GM12864 (cell line): ENCODE results near the gene FDX1.

Source experiments
- DNase-seq: peaks from one replicate; pipeline ENCODE4 v3.0.0-alpha.2; 2011; ENCODE audit warnings: low read depth
- H3K4me3 ChIP-seq: 2 replicates; pipeline ENCODE4 v1.5.1; 2011; ENCODE audit warnings: mild to moderate bottlenecking, low read depth, low read length, control low read depth
- TF ChIP-seq, protein P1 (sequence below): IDR thresholded peaks from 2 replicates; pipeline ENCODE4 v1.5.1; 2011; ENCODE audit warnings: low read depth, mild to moderate bottlenecking, moderate library complexity, low read length, control low read depth, inconsistent platforms; ENCODE audit errors: missing control alignments

The FDX1 gene

DNA sequence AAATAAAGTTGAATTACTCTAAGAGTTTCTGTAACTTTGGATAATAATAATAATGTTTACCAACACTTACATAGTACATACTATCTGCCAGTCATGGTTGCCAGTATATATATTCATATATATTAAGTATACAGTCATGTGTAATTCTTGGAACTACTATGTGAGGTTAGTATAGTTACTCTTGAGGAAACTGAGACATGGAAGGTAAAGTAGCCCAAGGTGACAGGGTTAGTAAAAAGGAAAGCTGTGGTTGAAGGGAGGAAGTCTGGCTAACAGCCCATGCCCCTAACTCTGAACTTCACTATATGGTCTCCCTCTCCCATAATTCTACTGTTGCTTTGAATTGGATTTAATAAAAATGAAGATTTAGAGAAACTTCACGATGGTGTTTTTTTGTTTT lies 24.9 kb downstream of the FDX1 start:
- TF ChIP-seq, protein P1, sequence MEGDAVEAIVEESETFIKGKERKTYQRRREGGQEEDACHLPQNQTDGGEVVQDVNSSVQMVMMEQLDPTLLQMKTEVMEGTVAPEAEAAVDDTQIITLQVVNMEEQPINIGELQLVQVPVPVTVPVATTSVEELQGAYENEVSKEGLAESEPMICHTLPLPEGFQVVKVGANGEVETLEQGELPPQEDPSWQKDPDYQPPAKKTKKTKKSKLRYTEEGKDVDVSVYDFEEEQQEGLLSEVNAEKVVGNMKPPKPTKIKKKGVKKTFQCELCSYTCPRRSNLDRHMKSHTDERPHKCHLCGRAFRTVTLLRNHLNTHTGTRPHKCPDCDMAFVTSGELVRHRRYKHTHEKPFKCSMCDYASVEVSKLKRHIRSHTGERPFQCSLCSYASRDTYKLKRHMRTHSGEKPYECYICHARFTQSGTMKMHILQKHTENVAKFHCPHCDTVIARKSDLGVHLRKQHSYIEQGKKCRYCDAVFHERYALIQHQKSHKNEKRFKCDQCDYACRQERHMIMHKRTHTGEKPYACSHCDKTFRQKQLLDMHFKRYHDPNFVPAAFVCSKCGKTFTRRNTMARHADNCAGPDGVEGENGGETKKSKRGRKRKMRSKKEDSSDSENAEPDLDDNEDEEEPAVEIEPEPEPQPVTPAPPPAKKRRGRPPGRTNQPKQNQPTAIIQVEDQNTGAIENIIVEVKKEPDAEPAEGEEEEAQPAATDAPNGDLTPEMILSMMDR = no peak

DNA sequence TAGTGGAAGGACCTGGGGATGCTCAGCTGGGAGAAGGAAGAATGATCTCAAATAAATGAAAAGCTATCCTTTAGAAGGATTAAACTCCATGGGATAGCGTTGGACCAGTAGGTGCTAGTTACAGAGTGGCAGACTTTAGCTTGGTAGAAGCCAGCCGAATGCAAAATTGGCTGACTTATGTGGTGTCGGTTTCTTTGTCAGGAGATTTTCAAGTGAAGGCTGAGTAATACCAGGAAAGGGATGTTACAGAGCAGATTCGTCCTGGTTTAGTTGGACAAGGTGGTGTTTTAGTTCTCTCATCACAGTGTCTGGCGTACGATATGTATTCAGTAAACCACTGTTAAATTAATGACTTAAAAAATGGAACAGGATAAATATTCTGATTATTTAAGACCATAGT lies 26.0 kb downstream of the FDX1 start:
- peak; percentile 18 for DNase-seq
- TF ChIP-seq, protein P1 = no peak
- no peak overlapping the region for H3K4me3 ChIP-seq

More for the DNA sequence above, 24.9 kb downstream of the FDX1 start:
- no peak overlapping the region for H3K4me3 ChIP-seq
- DNase-seq = no peak

DNA sequence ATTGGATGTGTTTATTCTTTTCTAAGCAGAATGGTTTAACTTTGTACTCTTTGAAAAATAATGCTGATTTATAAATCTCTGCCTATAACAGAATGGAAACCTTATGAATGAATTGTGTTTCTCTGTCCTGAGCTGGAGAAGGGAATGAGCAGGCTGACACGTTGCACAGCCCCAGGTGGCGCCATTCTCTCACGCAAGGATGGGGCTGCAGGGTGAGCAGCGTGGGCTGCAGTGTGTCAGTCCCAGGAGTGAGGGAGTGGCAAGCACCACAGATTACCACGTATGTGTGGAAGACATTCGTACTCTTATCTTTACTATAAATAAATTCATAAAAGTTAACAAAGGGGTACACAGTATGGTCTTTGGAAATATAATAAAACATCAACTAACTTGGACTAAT lies 33.4 kb downstream of the FDX1 start:
- no peak for DNase-seq
- TF ChIP-seq, protein P1 = peak; percentile 37
- no peak overlapping the region for H3K4me3 ChIP-seq

DNA sequence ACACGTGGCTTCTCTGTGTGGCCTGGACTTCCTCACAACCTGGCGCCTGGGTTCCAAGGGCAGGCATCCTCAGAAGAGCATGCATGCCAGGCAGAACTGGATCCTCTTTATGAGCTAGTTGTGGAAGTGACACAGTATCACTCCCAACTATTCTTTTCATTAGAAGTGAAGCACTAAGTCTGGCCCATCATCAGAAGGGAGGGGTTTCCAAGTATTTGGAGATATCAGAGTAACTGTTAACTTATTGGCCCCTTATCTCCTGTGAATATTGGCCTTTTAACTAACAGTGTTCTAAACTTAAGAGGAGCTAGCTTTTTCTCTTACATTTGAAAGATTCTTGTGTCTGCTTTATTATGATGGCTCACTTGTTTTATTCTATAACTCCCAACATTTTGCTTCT lies 35.5 kb downstream of the FDX1 start:
- no peak overlapping the region for H3K4me3 ChIP-seq
- no peak for DNase-seq
- TF ChIP-seq, protein P1 = no peak

DNA sequence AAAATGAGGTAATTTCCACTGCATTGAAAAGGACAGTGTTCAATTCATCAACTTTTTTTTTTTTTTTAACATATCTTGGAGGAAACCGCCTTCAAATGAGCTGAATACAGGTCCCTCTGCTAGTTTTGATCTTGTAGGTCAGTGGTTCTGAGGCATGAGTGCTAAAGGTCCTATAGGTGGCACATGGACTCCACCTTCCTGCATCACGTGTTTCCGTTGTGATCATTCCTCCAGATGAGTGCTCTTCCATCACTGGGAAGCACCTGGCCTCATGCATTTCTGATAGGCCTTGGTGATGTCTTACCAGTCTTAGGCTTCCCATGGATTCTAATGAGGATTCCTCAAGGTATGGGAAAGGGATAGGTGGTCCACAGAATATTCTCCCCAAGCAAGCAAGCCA lies 37.8 kb downstream of the FDX1 start:
- no peak overlapping the region for H3K4me3 ChIP-seq
- TF ChIP-seq, protein P1 = no peak
- DNase-seq = no peak

DNA sequence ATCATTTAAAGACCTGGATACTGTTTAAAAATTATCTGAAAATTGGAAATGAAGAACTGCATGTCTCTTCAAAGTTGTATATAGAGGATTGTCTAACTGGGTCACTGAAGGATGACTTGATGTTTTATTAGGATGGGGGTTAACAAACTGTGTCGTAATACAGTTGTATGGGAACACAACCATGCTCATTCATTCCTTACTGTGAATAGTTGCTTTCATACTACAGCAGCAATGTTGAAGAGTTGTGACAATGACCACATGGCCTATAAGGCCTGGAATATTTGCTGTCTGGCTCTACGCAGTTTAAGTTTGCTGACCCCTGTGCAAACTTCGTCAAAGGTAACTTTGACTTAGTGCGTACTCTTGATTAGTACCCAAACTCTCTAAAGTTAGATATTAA lies 38.4 kb downstream of the FDX1 start:
- TF ChIP-seq, protein P1 = no peak
- no peak overlapping the region for H3K4me3 ChIP-seq
- no peak for DNase-seq

DNA sequence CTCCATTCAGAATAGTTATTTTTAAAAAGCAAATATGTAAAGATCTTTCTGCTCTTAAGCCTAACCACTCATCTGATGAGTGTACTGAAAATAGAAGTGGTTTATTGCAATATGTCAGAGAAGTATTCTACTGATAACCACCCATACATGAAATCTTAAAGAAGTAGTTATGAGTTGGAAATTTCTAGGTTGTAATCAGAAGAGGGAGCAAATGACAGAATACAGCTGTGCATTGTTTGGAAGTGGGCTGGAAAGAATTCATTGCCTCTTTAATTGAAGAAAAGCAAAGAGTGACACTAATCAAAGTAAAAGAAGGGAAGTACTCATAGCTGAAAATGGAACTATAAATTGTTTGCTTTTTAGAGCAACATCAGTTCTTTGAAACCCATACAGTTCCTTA lies 39.4 kb downstream of the FDX1 start:
- H3K4me3 ChIP-seq = no peak overlapping the region
- TF ChIP-seq, protein P1 = no peak
- DNase-seq = no peak
